Natural killer cell (primary cell): ENCODE results near the gene PLEKHG7. TPM values are rescaled to one million over a fixed set of nuclear protein-coding genes. Genes with fewer than 3 reads are reported as not detected.

Source experiments
- ATAC-seq, 3 donors: fragments of 150-1000 bp in 2 of 3; fragments of 200-7000 bp in 1 of 3; cut with Tn5 transposase; 1 replicate in 1 of 3; 2 replicates in 2 of 3; pipeline ENCODE4 v1.10.0; 2021; ENCODE audit warnings: mild to moderate bottlenecking in 2 of 3, moderate library complexity in 2 of 3
- DNase-seq, 2 donors: peaks; one replicate each; pipeline versions ENCODE4 v3.0.0 to v3.0.0-alpha.2; 2013 to 2021; ENCODE audit warnings: mixed read lengths in 1 of 2
- H3K27ac ChIP-seq: one replicate; pipeline ENCODE4 v1.5.1; 2013; ENCODE audit warnings: mild to moderate bottlenecking, low read length
- H3K27me3 ChIP-seq: one replicate; pipeline ENCODE4 v1.6.1; 2013; ENCODE audit warnings: low read length; ENCODE audit not compliant: control insufficient read depth, insufficient read depth
- H3K36me3 ChIP-seq: one replicate; pipeline ENCODE4 v1.6.1; 2013; ENCODE audit warnings: low read length; ENCODE audit not compliant: control insufficient read depth, insufficient read depth
- H3K4me1 ChIP-seq: one replicate; pipeline ENCODE4 v1.6.1; 2013; ENCODE audit warnings: low read length; ENCODE audit not compliant: control insufficient read depth, insufficient read depth
- H3K4me3 ChIP-seq: one replicate; pipeline ENCODE4 v1.5.1; 2013; ENCODE audit warnings: low read length
- H3K9me3 ChIP-seq: one replicate; pipeline ENCODE4 v1.6.1; 2013; ENCODE audit warnings: low read length; ENCODE audit not compliant: control insufficient read depth, insufficient read depth
- H3K27ac Mint-ChIP-seq, 2 donors: one replicate each; pipeline ENCODE4 v1.8.0; 2022; ENCODE audit warnings: mild to moderate bottlenecking in 2 of 2, mixed read lengths in 2 of 2, moderate library complexity in 1 of 2
- H3K27me3 Mint-ChIP-seq, 2 donors: one replicate each; pipeline ENCODE4 v1.8.0; 2022; ENCODE audit warnings: low read depth in 2 of 2, mixed read lengths in 2 of 2
- H3K36me3 Mint-ChIP-seq: one replicate; pipeline ENCODE4 v1.8.0; 2022; ENCODE audit warnings: mixed read lengths
- H3K4me1 Mint-ChIP-seq, 2 donors: one replicate each; pipeline ENCODE4 v1.8.0; 2022; ENCODE audit warnings: mixed read lengths in 2 of 2
- H3K4me3 Mint-ChIP-seq: one replicate; pipeline ENCODE4 v1.8.0; 2022; ENCODE audit warnings: mild to moderate bottlenecking, moderate library complexity, mixed read lengths
- H3K9me3 Mint-ChIP-seq, 2 donors: one replicate each; pipeline ENCODE4 v1.8.0; 2022; ENCODE audit warnings: mixed read lengths in 2 of 2
- CTCF ChIP-seq: fragments of 200-600 bp; IDR thresholded peaks from one replicate; pipeline ENCODE4 v1.8.0; 2022; ENCODE audit warnings: antibody characterized with exemption
- WGBS: methylation state at CpG from one replicate; pipeline ENCODE4 v1.1.7; 2013; ENCODE audit warnings: missing lambda C conversion rate; ENCODE audit not compliant: insufficient coverage; 5-methylcytosine and 5-hydroxymethylcytosine counted together
- intact Hi-C: fragments of 100-400 bp; cut with micrococcal nuclease; formaldehyde crosslinking; loops from one replicate; pipeline ENCODE4 v1.14.2; 2022
- total RNA-seq, 4 donors: library from RNA; stranded (reverse); fragments of 120-200 nt in 1 of 4; gene quantifications; one replicate each; pipeline versions ENCODE4 v1.2.3 to v1.2.4, GENCODE V29; 2013 to 2022

PLEKHG7 gene
- total RNA-seq, 3 donors from 2014 or later (not counting 1 experiment from before 2014, with no cell fraction given) = 0.16 to 0.63 TPM; not detected in 1

- H3K27ac Mint-ChIP-seq = no peak overlapping the region
- Histone ChIP-seq H3K4me3 (no peak overlapping the region), H3K36me3 (peaks cover 19% of the 10 kb centered on the region), H3K4me1 (no peaks in the 10 kb centered on the region), H3K27ac (no peak overlapping the region), H3K9me3 (no peaks in the 10 kb centered on the region), H3K27me3 (no peaks in the 10 kb centered on the region)
- peaks cover 0 to 4% of the 10 kb centered on the region in 2 donors for H3K9me3 Mint-ChIP-seq
- no peak for TF ChIP-seq CTCF
- no peak overlapping the region for H3K4me3 Mint-ChIP-seq
- peaks cover 14% of the 10 kb centered on the region for H3K36me3 Mint-ChIP-seq
- DNase-seq = no peak
- no peak for ATAC-seq
- peaks cover 0 to 20% of the 10 kb centered on the region in 2 donors for H3K4me1 Mint-ChIP-seq
- no peaks in the 10 kb centered on the region for H3K27me3 Mint-ChIP-seq
- intact Hi-C loops = no loop called here
These were observed 93.9 kb downstream of the PLEKHG7 start for GRCh38 chr12:92796650-92797049.

GRCh38 chr12:92802906-92803305 is 100.1 kb downstream of the PLEKHG7 start:
- DNase-seq (no peak), ATAC-seq (no peak)
- Histone ChIP-seq H3K9me3 (no peaks in the 10 kb centered on the region), H3K4me1 (no peaks in the 10 kb centered on the region), H3K27ac (no peak overlapping the region), H3K27me3 (no peaks in the 10 kb centered on the region), H3K4me3 (no peak overlapping the region), H3K36me3 (peaks cover 37% of the 10 kb centered on the region)
- H3K36me3 Mint-ChIP-seq = peaks cover 24% of the 10 kb centered on the region
- no peak for TF ChIP-seq CTCF
- H3K4me1 Mint-ChIP-seq = no peaks in the 10 kb centered on the region
- no peaks in the 10 kb centered on the region for H3K27me3 Mint-ChIP-seq
- no peaks in the 10 kb centered on the region for H3K9me3 Mint-ChIP-seq
- no peak overlapping the region for H3K27ac Mint-ChIP-seq
- 94% methylated on average over 3 of the region's 3 CpGs for WGBS
- intact Hi-C loops = no loop called here
- H3K4me3 Mint-ChIP-seq = no peak overlapping the region

- WGBS = 93% methylated on average over 1 of the region's 1 CpG
- Mint-ChIP-seq H3K4me1 (no peaks in the 10 kb centered on the region), H3K4me3 (no peak overlapping the region), H3K27me3 (no peaks in the 10 kb centered on the region), H3K36me3 (peaks cover 22% of the 10 kb centered on the region), H3K9me3 (no peaks in the 10 kb centered on the region), H3K27ac (no peak overlapping the region)
- no peak for DNase-seq
- no peak for TF ChIP-seq CTCF
- peaks cover 43% of the 10 kb centered on the region for H3K36me3 ChIP-seq
- no peaks in the 10 kb centered on the region for H3K27me3 ChIP-seq
- no peaks in the 10 kb centered on the region for H3K4me1 ChIP-seq
- no peaks in the 10 kb centered on the region for H3K9me3 ChIP-seq
- H3K27ac ChIP-seq = no peak overlapping the region
- ATAC-seq = no peak
- intact Hi-C loops = no loop called here
- no peak overlapping the region for H3K4me3 ChIP-seq
These were observed 101.1 kb downstream of the PLEKHG7 start for GRCh38 chr12:92803903-92804302.

DNA sequence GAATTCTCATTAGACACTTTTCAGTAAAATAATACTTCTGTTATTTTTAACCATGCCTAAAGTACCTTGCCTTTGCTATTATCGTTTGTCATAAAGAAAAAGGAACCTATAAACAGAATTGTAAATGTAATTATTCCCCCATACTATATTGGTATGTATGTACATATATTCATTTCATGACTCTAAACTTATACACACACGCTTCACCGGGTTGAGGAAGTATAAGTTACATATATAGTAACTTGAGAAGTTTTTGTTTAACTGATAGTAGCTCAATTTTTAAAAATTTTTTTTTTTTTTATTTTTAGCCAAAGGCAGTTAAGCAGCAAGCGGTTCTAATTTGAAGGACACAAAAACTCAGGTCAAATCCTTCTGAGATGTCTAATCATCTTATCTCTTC is 107.6 kb downstream of the PLEKHG7 start:
- Histone ChIP-seq H3K36me3 (peaks cover 21% of the 10 kb centered on the region), H3K27me3 (no peaks in the 10 kb centered on the region), H3K4me1 (no peaks in the 10 kb centered on the region), H3K9me3 (no peaks in the 10 kb centered on the region), H3K27ac (no peak overlapping the region), H3K4me3 (no peak overlapping the region)
- Mint-ChIP-seq H3K27ac (no peak overlapping the region), H3K9me3 (no peaks in the 10 kb centered on the region), H3K27me3 (no peaks in the 10 kb centered on the region), H3K36me3 (peaks cover 19% of the 10 kb centered on the region), H3K4me3 (no peak overlapping the region), H3K4me1 (no peaks in the 10 kb centered on the region)
- TF ChIP-seq CTCF = no peak
- no peak for DNase-seq
- WGBS = no CpG with 5 or more reads among the region's 4 CpGs
- intact Hi-C loops = no loop called here
- no peak for ATAC-seq
